GM12865 (cell line): ENCODE data around the gene IER3.
A peak's percentile ranks its signal among the peaks of the same experiment; 100 is the strongest.

Experiments
- DNase-seq: peaks from one replicate; pipeline ENCODE4 v3.0.0; 2010; ENCODE audit warnings: low read depth
- H3K4me3 ChIP-seq: 2 replicates; pipeline ENCODE4 v1.5.1; 2011; ENCODE audit warnings: mild to moderate bottlenecking, low read depth, low read length, control low read depth
- TF ChIP-seq, protein P1 (sequence below): IDR thresholded peaks from 2 replicates; pipeline ENCODE4 v1.5.1; 2011; ENCODE audit warnings: low read length, control low read depth, low read depth, inconsistent platforms; ENCODE audit not compliant: insufficient read depth; ENCODE audit errors: missing control alignments

IER3 gene

DNA sequence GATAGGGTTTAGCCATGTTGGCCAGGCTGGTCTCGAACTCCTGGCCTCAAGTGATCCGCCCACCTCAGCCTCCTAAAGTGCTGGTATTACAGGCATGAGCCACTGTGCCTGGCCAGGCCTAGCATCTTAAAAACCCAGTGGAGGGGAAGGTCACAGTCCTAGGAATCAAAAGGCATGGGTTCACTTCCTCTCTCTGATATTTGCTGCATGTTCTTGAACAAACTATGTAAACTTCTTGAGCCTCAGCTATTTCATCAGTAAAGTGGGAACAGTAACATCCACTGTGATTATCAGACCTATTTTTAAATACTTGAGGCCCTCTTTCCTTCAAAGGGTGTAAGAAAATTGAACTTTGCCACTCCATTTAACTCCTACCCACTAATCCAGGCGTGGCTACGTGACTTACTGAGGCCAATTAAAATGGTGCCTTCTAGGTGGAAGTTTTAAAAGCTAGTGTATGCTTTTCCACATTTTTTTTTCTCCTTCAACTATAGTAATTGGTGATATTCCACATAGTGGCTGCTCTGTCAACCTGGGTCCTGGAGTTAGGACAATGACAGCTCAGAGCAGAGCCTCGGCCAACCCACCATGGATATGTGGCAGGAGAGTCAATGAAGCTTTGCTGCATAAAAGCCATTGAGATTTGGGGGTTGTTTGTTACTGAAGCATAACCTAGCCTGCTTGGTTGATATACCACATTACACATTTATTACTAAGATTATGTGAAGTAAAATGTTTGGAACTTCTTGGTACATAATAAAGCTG, 32.2 kb upstream of the IER3 start:
- DNase-seq, result no peak
- TF ChIP-seq, protein P1, sequence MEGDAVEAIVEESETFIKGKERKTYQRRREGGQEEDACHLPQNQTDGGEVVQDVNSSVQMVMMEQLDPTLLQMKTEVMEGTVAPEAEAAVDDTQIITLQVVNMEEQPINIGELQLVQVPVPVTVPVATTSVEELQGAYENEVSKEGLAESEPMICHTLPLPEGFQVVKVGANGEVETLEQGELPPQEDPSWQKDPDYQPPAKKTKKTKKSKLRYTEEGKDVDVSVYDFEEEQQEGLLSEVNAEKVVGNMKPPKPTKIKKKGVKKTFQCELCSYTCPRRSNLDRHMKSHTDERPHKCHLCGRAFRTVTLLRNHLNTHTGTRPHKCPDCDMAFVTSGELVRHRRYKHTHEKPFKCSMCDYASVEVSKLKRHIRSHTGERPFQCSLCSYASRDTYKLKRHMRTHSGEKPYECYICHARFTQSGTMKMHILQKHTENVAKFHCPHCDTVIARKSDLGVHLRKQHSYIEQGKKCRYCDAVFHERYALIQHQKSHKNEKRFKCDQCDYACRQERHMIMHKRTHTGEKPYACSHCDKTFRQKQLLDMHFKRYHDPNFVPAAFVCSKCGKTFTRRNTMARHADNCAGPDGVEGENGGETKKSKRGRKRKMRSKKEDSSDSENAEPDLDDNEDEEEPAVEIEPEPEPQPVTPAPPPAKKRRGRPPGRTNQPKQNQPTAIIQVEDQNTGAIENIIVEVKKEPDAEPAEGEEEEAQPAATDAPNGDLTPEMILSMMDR, result no peak
- H3K4me3 ChIP-seq, result no peak overlapping the region

DNA sequence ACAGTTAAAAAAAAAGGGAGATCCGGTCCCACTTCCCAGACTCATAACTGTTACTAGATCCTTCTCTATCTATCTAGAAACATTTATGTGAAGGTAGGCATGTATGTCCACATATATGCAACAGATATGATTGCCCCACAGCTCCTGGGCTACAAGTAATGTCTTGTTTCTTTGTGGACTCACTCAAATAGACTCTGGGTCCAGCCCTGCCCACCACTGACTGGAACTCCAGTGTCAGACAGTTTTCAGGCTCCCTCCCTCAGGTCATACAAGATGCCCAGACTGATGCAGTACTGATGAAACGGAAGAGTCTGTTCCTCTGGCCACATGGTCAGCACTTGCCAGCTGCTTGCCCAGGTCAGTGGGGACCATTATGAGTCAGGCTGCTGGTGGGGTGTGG, 30.8 kb upstream of the IER3 start:
- DNase-seq, result no peak
- TF ChIP-seq, protein P1, result no peak
- H3K4me3 ChIP-seq, result no peak overlapping the region

DNA sequence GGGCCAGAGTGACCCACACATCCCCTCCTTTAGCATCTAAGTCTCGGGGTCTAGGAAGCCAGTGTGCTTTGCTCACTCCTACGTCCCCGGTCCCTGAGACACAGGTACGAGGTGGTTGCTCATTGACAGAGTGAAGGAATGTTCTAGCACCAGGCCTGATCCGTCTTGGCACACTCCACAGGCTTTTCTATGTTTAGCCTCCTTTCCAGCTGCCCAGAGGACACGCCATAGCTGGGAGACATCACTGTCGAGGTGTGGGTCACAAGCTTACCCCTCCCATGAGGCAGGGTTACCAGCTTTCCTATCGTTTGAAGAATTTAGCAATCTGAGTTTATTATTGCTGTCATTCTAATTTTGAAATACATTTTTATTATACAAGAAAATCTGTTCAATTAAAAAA, 30.4 kb upstream of the IER3 start:
- H3K4me3 ChIP-seq, result no peak overlapping the region
- TF ChIP-seq, protein P1, result no peak
- no peak for DNase-seq

DNA sequence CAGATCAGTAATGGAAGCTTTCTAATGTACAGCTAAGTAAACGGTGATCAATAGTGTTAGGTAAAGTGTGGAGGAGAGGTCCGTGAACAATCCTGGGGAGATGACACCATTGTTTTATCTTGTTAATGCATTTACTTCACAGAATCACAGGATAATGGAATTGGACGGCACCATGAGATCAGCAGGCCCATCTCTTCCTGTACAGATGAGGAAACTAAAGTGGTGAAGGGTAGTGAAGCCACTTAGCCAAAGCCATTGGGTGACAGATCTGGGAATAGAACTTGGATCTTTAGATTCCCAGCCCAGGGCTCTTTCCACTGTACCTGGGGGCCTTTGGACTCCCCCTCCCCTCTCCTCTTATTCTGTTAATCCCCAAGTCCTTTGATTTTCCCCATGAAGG, 26.2 kb upstream of the IER3 start:
- no peak for DNase-seq
- TF ChIP-seq, protein P1, result no peak
- H3K4me3 ChIP-seq, result no peak overlapping the region

DNA sequence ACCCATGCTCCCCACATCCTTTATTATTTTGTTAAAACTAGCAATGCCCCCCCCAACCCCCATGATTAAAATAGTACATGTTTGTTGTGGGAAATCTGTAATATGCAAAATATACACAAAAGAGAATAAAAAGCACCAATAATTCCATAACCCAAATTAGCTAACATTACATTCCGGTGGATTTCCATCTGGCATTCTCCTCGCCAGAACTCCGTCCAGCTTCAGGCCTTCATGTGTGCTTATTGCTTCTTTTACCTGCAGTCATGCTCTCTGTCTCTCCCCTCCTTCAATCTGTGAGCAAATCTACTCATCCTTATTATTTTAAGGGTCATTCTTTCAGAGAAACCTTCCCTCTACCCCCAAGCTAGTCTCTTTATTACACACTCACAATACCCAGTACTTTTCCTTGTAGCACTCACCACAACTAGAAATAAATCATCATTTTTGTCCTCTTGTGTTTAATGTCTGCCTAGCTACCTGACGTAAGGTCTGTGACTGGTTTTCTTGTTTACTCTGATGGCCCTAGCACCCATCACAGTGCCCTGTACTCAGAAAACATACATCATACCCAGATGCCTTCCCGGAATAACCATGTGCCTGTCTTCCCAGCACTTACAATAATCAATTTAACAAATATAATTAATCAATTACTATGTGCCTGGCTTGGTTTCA, 25.6 kb upstream of the IER3 start:
- H3K4me3 ChIP-seq, result no peak overlapping the region
- DNase-seq, result no peak
- TF ChIP-seq, protein P1, result no peak

DNA sequence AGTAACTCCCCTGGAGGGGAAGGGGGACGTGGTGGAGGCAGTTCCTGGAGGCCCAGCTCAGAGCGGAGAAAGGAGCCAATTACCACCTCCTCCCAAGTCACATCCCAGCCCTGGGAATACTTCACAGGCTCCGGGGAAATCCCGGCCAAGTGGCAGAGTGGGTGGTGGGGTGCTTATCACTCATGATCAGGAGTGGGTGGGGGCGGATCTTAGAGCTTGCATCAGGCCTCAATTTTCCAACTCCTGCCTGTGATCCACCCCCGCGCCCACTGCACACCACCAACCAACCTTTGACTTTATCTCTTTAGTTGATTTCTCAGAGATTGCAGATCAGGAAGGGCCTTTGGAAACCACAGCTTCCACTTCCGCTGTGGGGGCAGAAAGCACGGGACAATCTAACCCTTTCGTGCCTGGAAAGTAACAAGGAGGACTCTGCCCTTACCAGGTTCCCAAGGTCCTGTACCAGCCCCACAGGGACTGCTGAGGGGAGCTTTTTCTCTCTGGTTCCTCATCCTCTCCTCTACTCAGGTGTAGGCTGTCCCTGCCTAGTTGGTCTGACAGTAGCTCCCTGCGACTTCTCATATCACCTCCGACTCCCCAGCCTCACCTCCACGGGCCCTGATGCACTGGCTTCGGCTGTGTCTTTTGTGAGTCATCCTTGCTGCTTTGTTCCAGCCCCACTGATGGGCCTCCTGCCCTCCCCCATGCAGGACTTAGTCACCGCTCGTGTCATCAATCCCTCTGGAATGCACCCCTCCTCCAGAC, 24.9 kb upstream of the IER3 start:
- H3K4me3 ChIP-seq, result no peak overlapping the region
- DNase-seq, result peak; percentile 50
- TF ChIP-seq, protein P1, result no peak
